ELF-1 (cell line): ENCODE results near the gene DMAC2.
A peak's percentile ranks its signal among the peaks of the same experiment; 100 is the strongest.
"Not testable (repeated sequence)": the region's sequence is repeated elsewhere in the genome, so short reads cannot be mapped to it uniquely, and the experiment has no call there.

Experiments used
- DNase-seq: peaks from one replicate; pipeline ENCODE4 v3.0.0-alpha.2; 2016; ENCODE audit warnings: low read depth, low spot score

DMAC2 gene

DNA sequence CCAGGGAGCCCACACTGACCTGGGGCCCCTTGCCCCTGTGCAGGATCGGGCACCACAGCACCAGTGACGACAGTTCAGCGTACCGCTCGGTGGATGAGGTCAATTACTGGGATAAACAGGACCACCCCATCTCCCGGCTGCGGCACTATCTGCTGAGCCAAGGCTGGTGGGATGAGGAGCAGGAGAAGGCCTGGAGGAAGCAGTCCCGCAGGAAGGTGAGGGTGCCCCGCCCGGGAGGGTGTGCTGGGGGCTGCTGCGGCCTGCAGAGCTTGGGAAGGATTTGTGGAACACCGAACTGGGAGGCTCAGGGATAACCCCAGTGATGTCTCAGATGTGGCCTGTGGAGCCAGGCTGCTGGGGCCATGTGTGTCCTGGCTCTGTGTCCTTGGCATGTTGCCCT lies 16.8 kb downstream of the DMAC2 start:
- no peak for DNase-seq

DNA sequence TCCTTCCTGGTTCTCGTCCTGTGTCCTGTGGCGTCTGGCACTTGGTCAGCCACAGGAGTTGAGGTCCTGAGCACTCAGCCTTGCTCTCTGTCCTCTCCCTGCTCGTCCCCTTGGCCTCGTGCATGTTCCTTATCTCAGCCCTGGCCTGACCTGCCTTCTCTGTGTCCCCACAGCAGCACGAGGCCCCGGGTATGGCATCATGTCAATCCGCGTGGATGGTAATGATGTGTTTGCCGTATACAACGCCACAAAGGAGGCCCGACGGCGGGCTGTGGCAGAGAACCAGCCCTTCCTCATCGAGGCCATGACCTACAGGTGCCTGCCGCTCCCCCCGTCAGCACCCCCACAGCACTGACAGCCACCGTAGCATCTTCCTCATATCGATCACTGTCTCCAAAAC lies 17.3 kb downstream of the DMAC2 start:
- no peak for DNase-seq

DNA sequence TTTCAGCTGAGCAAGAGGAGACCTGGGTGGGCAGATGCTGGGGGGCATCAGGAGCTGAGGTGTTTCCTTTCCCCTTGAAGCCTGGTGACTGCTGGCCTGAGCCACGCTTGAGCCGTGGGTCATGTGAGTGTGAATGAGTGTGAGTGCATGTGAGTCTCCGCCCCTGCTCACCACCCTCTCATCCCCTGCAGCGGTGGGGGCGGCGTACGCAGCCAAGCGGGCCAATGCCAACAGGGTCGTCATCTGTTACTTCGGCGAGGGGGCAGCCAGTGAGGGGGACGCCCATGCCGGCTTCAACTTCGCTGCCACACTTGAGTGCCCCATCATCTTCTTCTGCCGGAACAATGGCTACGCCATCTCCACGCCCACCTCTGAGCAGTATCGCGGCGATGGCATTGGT lies 17.7 kb downstream of the DMAC2 start:
- DNase-seq, result no peak

DNA sequence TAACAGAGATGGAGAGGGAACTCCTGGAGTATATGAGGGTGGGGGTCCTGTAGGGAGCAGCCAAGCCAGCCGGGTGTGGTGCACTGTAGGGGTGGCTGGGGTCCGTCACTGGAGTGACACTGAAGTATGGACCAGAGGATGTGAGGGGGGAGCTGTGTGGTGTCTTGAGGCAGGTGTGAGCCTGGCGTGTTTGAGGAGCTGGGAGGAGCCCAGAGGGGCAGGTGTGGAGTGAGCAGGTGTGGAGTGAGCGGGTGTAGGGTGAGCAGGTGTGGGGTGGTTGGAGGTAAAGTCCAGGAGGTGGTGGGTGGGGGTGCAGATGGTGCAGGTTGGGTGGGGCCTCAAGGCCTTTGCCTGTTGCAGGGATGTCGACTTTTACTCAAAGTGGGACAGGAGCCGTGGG lies 18.4 kb downstream of the DMAC2 start:
- DNase-seq, result no peak

DNA sequence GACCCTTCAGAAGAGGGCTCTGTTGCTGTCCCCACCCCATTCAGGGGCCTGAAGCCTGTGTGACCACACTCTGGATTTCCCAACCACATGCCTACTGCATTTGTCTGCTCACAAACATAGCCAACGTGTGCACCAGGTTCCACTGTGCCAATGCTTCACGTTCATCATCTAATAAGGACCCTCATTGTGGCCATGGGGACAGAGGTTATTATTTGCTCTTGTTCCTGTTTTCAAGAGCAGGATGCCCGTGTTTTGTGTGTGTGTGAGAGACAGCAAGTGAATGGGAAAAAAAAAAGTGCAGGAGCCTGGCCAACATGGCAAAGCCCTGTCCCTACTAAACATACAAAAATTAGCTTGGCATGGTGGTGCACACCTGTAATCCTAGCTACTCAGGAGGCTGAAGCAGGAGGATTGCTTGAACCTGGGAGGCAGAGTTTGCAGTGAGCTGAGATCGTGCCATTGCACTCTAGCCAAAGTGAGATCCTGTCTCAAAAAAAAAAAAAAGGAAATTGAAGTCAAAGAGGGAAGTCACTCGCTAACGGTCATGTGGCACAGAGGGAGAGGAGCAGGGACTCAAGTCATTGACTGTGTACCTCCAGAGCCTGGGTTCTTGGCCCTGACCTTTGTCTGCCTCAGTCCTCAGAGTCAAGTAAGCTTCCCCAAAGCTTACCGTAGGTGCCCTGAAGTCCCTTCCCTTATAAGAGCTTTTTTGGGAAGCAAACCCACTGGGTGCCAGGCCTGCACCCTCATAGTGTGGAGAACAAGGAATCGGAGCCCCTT lies 19.4 kb downstream of the DMAC2 start:
- no peak for DNase-seq

DNA sequence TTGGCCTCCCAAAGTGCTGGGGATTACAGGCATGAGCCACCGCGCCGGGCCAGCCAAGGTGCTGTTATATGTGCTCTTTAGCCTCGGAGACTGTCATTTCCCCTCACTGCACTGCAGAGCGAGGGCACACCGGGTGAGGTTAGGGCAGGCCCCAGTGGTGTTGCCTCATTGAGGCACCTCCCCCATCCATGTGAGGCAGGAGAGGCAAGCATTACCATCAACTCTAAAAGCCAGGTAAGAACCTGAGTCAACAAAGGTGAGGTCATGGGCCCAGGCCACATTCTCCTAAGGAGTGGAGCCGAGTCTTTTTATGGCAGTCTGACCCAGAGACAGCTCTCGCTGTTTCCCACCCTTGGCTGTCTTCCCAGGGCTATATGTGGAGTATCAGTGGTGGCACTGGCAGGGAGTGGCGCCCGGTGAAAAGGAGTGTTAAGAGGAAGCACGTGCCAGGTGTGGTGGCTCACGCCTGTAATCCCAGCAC lies 23.5 kb downstream of the DMAC2 start:
- DNase-seq, result no peak

DNA sequence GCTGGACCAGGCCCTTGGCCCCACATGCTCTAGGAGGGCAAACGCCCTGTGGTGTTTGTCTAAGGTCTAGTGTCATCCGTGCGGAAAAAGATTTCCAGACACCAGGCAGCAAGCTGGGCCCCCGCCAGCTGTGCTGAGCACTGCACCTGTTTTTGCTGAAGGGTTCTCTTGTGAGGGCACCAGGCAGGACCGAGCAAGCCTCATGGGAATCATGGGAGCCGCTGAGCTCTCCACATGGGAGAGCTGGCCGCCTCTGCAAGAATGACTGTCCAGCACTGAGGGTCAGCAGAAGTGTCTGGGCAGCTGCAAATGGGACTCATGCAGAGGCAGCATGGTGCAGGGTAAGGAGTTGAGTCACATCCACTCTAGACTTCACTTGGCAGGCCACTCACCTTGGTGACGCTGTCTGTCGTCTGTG lies 24.5 kb downstream of the DMAC2 start:
- DNase-seq, result no peak

DNA sequence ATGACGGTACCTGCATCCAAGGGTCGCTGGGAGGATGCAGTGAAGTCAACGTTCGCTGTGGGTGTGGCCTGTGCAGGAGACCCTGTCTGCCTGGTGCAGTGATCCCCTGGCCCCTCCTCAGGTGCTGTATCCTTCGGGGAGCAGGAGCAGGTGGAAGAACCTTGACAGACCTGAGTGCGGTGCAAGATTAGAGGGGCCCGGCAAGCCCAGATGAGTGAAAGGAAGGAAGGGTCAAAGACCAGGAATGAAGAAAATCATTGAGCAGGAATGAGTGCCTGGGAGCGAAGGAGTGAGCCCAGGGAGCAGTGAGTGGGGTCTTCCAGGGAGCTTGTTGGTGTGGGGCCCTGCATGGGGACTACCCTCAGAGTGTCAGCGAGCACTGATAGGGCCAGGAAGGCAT lies 25.3 kb downstream of the DMAC2 start:
- no peak for DNase-seq

DNA sequence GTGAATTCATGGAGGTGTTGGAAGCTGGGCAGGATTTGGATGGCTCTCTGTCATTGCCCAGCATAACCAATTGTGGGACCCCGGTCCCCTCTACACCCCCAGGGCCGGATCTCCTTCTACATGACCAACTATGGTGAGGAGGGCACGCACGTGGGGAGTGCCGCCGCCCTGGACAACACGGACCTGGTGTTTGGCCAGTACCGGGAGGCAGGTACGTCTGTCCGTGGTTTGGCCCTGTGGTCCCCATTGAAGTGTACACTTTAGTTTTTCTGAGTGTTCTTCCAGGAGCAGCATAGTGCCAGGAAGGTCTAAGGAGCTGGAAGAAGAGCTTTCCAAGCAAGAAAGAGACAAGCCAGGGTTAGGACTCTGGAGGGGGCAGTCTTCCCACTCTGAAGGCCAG lies 25.8 kb downstream of the DMAC2 start:
- DNase-seq, result no peak

DNA sequence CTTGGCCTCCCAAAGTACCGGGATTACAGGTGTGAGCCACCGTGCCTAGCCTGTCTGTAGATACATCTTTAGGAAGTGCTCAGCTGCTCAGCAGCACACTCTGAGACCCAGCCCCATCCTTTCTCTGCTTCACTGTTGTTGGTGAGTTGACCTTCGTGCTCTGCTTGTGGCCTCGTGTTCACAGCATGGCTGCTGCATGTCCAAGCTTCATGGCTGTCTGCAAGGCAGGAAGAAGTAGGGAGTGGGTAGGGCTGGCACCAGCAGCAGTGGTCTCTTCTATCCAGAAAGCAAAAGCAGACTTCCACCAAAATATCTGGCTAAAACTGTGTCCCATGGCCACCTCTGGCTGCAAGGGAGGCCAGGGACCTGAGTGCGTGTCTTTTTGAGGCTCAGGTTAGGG lies 26.8 kb downstream of the DMAC2 start:
- DNase-seq, result no peak

DNA sequence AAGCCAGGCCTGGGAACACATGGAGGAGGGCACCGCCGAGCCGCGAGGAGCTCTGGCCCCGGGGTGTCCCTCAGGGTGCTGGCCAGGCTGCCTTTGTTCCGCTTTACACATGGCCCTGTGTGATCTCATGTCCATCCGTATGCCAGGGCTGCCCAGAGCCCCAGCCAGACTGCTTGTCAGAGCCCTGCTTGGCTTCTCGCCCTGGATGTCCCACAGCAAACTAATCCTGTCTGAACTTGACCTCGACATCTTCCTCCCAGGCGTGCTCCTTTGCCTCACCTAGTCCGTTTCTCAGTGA lies 27.8 kb downstream of the DMAC2 start:
- DNase-seq, result no peak

DNA sequence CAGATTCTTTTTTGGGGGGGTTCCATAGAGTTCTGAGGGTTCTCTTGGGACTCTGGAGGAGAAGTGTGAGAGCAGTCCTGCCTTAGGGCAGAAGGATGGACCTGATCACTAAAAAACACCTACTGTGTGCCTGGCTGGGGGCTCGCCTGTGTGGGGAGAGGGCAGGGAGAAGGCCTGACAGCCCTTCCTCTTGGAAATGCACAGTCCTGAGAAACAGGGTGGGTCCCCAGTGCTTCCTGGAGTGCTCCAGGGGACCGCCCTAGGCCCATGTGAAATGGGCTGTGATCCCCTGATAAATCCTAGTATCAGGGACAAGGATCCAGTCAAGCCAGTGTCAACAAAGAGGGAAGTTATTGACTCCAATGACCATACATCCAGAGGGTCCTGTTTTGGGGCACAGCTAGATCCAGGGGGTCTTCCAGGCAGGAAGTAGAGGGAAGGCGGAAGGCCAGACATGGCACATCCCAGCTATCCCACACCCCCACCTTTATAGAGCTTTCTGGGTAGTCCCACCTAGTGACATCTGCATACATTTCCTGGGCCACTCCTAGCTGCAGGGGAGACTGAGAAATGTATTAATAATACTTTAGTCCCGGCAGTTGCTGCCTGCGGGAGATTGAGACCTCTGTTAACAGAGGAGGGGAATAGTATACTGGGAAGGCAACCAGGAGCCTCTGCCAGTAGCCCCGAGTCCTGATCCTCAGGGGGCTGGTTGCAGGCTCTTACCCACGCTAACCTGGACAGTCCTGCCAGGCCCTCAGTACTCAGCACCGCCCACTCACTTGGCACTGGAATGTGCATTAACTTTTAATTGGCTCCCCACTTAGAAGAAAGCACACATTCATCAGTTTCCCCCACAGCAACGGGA lies 28.4 kb downstream of the DMAC2 start:
- DNase-seq, result no peak

DNA sequence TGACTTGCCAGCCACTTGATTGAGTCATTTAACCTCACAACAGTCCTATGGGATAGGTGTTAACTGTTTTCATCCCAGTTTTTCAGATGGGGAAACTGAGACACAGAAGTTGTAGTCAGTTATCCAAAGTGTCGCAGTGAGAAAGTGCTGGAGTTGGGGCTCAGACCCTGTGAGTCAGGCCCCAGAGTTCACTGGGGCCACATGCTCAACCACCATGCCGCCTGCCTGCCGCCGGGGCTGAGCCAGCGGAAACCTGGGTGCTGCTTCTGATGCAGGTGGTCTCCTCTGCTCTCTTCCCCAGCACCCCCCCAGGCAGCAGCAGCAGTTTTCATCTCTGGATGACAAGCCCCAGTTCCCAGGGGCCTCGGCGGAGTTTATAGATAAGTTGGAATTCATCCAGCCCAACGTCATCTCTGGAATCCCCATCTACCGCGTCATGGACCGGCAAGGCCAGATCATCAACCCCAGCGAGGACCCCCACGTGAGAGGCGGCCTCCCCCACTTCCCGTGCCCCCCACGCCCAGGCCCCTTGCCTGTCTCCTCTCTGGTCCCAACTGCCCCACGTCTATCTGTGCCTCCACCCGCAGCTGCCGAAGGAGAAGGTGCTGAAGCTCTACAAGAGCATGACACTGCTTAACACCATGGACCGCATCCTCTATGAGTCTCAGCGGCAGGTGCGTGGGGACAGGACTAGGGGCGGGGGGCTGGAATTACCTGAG lies 29.2 kb downstream of the DMAC2 start:
- no peak for DNase-seq

DNA sequence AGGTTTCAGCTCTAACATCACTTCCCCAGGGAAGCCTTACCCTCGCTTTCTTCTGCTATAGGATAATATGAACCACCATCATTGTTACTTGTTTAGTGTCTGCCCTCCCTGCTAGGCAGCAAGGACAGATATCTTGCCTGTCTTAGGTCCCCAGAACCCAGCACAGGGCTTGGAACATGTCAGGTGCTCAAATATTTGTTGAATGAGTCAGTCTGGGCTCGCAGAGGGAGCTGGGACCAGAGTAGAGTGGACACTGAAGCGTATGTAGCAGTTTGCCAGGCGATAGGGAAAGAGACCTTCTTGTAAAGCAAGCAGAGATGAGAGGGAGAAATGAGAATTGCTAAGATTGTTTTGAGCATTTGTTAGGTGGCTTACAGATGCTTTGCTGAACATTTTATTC lies 30.4 kb downstream of the DMAC2 start:
- DNase-seq, result peak; percentile 58

DNA sequence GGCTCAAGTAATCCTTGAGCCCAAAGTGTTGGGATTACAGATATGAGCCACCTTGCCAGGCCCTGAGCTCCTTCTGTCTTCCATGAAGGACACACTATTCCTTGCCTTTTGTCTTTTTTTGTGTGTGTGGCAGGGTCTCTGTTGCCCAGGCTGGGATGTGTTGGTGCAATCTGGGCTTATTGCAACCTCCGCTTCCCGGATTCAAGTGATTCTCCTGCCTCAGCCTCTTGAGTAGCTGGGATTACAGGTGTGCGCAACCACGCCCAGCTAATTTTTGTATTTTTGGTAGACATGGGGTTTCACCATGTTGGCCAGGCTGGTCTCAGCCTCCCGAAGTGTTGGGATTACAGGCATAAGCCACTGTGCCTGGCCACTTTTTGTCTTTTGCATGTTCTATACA lies 30.9 kb downstream of the DMAC2 start:
- DNase-seq, result not testable (repeated sequence)

DNA sequence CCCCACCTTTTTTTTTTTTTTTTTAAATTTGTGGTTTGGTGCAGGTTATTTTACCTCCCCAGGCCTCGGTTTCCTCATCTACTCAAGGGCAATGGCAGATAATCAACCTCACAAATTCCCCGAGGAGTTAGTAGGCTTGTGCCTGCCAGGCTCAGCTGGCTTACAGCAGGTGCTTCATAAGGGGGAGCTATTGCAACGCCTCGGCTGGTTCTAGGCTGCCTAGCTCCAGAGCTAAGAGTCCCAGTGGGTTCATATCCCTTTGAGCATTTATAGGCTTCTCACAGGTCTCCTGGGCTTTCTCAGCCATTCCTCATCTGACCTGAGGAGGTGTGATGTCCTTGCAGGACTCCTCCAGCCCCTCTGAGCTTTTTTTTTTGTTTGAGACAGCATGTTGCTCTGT lies 31.5 kb downstream of the DMAC2 start:
- DNase-seq, result peak; percentile 17

DNA sequence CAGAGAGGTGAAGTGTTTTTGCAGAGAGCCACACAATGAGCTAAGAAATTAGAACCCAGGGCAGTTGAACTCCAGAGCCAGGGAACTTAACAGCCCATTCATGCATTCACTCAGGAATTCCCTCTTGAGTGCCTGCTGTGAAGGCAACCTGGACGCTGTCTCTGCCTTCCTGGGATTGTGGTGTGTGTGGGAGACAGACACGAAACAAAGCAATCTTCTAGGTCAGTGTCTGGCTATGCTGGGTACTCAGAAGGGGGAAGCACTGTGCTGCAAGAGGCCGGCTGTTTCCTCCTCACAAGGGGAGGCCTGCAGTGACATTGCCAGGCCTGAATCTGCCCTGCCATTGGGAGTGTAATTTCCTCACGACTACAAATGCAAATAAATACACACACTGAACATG lies 32.4 kb downstream of the DMAC2 start:
- DNase-seq, result peak; percentile 73

DNA sequence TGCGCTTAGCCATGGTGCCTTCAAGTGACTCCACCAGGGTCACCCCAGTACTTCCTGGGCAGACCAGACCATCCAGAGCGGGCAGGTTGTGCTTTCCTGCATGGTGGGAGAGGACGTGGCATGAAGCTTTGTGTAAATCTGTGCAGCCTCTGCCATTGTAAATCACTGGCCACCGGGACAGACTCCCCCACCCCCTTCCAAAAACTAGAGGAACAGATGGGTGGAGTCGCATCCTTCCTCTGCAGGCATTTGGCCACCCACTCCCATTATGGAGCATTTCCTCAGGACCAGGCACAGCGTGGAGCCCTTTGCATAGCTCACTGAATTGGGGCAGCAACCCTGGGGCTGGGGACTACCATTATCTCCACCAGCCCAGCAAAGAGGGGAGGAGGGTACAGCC lies 33.9 kb downstream of the DMAC2 start:
- DNase-seq, result no peak

DNA sequence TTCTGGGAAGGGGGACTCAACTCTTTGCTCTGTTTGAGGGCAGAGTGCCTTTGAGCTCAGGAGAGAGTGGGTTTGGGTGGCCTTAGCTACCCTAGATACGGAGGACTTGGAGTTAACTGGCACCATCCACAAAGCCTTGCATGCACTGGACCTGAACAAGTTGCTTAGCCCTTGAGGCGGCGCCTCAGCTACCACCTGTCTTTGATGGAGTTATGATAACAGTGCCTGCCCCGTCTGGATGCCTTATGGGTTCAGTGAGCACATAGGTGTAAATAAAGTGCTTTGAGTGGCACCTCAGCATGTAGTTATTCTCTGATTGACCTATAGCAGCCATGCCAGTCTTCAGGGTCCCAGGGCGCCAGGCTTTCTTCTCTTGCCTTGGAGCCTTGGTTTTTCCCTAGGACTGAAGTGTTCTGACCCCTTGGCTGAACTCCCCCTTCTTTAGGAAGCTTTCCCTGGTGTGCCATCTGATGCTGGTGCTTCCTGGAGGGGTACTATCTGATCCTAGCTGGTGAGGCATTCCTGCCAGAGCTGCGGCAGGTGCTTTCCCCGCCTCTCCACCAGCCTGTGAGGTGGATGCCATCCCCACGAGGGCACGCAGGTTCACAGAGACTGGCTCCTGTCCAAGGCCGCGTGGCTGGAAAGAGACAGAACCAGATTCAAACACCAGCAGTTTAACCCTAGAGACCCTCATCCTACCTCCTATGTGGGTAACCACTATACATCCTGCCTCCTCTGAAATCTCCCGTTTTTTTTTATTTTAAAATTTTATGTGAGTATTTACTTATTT lies 36.3 kb downstream of the DMAC2 start:
- DNase-seq, result no peak

DNA sequence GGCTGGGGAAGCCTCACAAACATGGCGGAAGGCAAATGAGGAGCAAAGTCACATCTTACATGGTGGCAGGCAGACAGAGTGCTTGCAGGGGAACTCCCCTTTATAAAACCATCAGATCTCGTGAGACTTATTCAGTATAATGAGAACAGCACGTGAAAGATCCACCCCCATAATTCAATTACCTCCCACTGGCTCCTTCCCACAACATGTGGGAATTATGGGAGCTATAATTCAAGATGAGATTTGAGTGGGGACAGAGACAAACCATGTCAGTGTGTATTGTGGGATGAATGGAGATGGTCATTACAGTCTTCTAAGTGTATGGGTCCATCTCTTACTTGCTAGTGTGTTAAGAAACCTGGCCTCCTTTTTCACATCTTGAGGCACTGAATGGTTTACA lies 37.7 kb downstream of the DMAC2 start:
- DNase-seq, result no peak

DNA sequence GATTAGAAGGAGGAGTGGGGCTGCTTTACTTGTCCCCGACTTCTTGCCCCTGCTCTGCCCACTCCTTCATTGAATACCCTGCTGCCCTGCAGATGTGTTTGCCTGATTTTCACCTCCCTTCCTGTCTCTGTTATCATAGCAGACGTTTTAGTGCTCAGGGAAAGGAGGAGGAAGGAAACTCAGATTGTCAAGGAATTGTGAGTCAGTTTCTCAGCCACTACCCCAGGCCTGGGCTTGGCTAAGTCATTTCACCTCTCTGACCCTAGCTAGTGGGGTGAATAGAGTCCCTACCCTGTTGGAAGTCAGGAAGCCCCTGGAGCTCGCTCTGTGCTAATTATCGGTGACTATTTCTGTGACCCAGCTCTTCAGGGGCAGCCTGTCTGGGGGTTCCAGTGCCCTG lies 38.2 kb downstream of the DMAC2 start:
- no peak for DNase-seq

DNA sequence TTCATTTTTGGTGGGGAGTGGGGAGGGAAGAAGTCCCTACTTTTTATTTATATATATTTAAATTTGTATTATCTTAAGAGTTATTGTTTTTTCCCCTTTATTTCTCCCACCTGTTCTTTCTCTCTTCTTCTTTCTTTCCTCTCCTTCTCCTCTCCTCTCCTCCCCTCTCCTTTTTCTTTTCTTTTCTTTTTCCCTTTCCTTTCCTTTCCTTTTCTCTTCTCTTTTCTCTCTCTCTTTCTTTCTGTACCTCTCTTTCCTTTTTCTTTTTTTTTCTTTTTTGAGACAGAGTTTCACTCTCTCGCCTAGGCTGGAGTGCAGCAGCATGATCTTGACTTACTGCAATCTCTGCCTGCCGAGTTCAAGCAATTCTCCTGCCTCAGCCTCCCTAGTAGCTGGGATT lies 40.2 kb downstream of the DMAC2 start:
- no peak for DNase-seq
